Lower leg skin (tissue), 3 donors: ENCODE data around the gene A2M.

Experiments used
- POLR2A ChIP-seq, 2 donors: fragments of 450-650 bp; IDR thresholded peaks; one replicate each; pipeline ENCODE4 v1.6.1; 2016 to 2017; ENCODE audit warnings: antibody characterized with exemption in 2 of 2, mild to moderate bottlenecking in 1 of 2, moderate library complexity in 1 of 2
- TF ChIP-seq, protein P1 (sequence below), 3 donors: fragments of 450-650 bp; IDR thresholded peaks; one replicate each; pipeline ENCODE4 v1.5.1; 2016; ENCODE audit warnings: antibody characterized with exemption in 3 of 3, mild to moderate bottlenecking in 3 of 3, moderate library complexity in 2 of 3

DNA sequence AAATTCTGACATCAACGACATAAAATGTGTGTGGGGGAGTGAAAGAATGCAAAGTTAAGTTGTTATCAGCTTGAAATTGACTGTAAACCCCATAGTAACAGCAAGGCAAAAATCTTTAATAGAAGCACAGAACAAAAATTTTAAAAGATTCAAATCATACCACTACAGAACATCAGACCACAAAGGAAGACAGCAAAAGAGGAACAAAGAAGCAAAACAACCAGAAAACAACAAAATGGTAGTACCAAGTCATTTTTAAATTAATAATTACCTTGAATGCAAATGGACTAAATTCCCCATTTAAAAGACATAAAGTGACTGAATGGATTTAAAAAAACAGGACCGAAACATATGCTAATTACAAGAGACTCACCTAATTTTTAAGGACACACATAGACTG is 31.3 kb downstream of the A2M start:
- TF ChIP-seq POLR2A (IDR thresholded peaks at IDR 0.05), result no peak
- TF ChIP-seq, protein P1, sequence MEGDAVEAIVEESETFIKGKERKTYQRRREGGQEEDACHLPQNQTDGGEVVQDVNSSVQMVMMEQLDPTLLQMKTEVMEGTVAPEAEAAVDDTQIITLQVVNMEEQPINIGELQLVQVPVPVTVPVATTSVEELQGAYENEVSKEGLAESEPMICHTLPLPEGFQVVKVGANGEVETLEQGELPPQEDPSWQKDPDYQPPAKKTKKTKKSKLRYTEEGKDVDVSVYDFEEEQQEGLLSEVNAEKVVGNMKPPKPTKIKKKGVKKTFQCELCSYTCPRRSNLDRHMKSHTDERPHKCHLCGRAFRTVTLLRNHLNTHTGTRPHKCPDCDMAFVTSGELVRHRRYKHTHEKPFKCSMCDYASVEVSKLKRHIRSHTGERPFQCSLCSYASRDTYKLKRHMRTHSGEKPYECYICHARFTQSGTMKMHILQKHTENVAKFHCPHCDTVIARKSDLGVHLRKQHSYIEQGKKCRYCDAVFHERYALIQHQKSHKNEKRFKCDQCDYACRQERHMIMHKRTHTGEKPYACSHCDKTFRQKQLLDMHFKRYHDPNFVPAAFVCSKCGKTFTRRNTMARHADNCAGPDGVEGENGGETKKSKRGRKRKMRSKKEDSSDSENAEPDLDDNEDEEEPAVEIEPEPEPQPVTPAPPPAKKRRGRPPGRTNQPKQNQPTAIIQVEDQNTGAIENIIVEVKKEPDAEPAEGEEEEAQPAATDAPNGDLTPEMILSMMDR (IDR thresholded peaks at IDR 0.05), result no peak
